ENCODE results near the gene AQP4.

AQP4 gene, protein sequence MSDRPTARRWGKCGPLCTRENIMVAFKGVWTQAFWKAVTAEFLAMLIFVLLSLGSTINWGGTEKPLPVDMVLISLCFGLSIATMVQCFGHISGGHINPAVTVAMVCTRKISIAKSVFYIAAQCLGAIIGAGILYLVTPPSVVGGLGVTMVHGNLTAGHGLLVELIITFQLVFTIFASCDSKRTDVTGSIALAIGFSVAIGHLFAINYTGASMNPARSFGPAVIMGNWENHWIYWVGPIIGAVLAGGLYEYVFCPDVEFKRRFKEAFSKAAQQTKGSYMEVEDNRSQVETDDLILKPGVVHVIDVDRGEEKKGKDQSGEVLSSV

DNA sequence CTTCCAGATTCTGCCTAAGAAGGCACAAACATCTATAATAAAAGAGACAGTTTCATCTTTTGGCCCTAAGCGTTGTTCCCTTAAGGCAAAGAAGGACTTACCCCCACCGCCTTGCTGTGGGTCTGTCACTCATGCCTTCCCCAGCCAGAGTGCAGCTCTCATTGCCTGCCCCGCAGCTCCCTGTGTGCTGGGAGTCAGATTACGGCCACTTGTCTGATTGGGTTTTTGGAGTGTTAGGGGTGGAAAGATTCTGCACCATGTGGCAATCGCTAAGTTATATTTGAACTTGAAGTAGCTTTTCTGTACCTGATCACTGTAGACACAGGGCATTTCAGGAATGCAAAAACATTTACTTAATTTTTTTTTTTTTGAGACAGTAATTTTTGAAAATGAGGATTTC lies at the start of gene AQP4:
Gene AQP4, minus strand, starts transcription at position 151 of the 400 bp plus-strand sequence. Its CDS starts 18 bp downstream, at position 133.
- no peak for TF ChIP-seq CTCF (conservative IDR thresholded peaks at IDR 0.05; ENCODE audit: control insufficient read depth, insufficient read depth, low read depth, low read length)
- DNase-seq (ENCODE audit: low read depth): no peak
- no peak within 1 kb of the TSS for H3K4me3 ChIP-seq (ENCODE audit: control insufficient read depth, low read depth, low read length)

- DNase-seq (ENCODE audit: low read depth): no peak
- H3K4me3 ChIP-seq (ENCODE audit: control insufficient read depth, low read depth, low read length): no peak overlapping the region
- TF ChIP-seq CTCF (conservative IDR thresholded peaks at IDR 0.05; ENCODE audit: control insufficient read depth, insufficient read depth, low read depth, low read length): no peak
Observed at GRCh38 chr18:26911840-26912239, 46.3 kb upstream of the AQP4 start.

- no peak overlapping the region for H3K4me3 ChIP-seq (ENCODE audit: control insufficient read depth, low read depth, low read length)
- no peak for TF ChIP-seq CTCF (conservative IDR thresholded peaks at IDR 0.05; ENCODE audit: control insufficient read depth, insufficient read depth, low read depth, low read length)
- no peak for DNase-seq (ENCODE audit: low read depth)
Observed at GRCh38 chr18:26909599-26910290, 44.2 kb upstream of the AQP4 start.

GRCh38 chr18:26908906-26909305 lies 43.4 kb upstream of the AQP4 start:
- TF ChIP-seq CTCF (conservative IDR thresholded peaks at IDR 0.05; ENCODE audit: control insufficient read depth, insufficient read depth, low read depth, low read length): no peak
- H3K4me3 ChIP-seq (ENCODE audit: control insufficient read depth, low read depth, low read length): no peak overlapping the region
- DNase-seq (ENCODE audit: low read depth): no peak

- no peak for TF ChIP-seq CTCF (conservative IDR thresholded peaks at IDR 0.05; ENCODE audit: control insufficient read depth, insufficient read depth, low read depth, low read length)
- no peak overlapping the region for H3K4me3 ChIP-seq (ENCODE audit: control insufficient read depth, low read depth, low read length)
Observed at GRCh38 chr18:26902291-26902690, 36.8 kb upstream of the AQP4 start.

DNA sequence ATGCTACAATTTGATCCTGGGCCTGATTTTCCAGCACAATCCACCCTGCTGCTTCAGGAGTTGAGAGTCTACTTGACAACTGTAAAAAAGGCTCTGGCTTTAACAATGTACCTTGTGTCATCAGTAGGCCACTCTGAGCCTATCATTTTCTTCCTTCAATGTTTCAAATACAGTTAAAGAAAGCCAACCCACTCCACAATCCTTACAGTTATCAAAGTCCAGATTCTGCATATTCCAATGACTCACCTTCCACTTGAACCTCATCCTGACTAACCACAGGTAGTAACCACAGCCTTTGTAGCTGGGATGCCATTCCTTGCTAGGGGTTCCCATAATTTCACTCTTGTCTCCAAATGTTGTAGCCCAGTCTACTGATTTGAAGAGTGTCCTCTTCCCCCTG lies 35.5 kb upstream of the AQP4 start:
- no peak for DNase-seq (ENCODE audit: low read depth)
- no peak overlapping the region for H3K4me3 ChIP-seq (ENCODE audit: control insufficient read depth, low read depth, low read length)
- no peak for TF ChIP-seq CTCF (conservative IDR thresholded peaks at IDR 0.05; ENCODE audit: control insufficient read depth, insufficient read depth, low read depth, low read length)

More at GRCh38 chr18:26902291-26902690, 36.8 kb upstream of the AQP4 start:
- no peak for DNase-seq (ENCODE audit: low read depth)
